GM12891 (cell line): ENCODE results near the gene SERP2.

Experiments
- PAX5 ChIP-seq: IDR thresholded peaks from 2 replicates; pipeline ENCODE4 v1.6.1; 2011; ENCODE audit warnings: low read length, moderate library complexity, mild to moderate bottlenecking; ENCODE audit not compliant: insufficient read depth, severe bottlenecking
- POLR2A ChIP-seq: IDR thresholded peaks from 2 replicates; pipeline ENCODE4 v1.6.1; 2011; ENCODE audit warnings: low read depth, low read length, control low read depth
- POLR2AphosphoS5 ChIP-seq: IDR thresholded peaks from 2 replicates; pipeline ENCODE4 v1.6.1; 2011; ENCODE audit warnings: low read depth, low read length, control low read depth
- POU2F2 ChIP-seq: IDR thresholded peaks from 2 replicates; pipeline ENCODE4 v1.6.1; 2011; ENCODE audit warnings: low read depth, mild to moderate bottlenecking, control low read depth, low read length, moderate library complexity
- SPI1 ChIP-seq: IDR thresholded peaks from 2 replicates; pipeline ENCODE4 v1.6.1; 2011; ENCODE audit warnings: low read depth, low read length, control low read depth
- TAF1 ChIP-seq: IDR thresholded peaks from 2 replicates; pipeline ENCODE4 v1.6.1; 2011; ENCODE audit warnings: low read depth, low read length, control low read depth

DNA sequence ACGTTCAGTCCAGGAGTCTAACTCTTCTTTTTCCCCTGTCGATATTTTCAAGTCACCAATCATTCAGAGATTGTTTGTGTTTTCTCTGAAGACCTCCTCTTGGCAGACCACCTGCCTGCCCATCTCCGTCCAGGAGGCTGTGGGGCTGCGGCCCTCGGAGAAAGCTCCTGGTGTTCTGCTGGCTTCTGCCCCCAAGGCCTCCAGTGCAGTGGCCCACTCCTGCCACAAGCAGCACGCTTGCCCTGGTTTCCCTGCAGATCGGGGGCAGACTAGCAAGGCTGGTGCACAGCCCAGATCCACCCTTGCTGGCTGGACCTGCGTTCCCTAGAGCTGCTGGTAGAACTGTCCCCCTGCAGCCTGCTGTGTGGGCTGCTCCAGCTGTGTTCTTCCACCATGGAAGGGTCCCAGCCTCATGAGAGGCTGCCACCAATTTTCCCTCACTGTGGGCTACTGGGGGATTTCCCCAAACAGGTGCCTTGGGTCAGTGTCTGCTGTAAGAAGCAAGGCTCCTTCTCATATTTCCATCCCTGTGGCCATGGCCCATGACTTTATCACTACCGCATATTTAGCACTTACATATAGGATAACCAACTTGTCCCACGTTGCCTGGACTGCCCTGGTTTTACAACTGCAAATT, 43.6 kb upstream of the SERP2 start:
- TF ChIP-seq POLR2AphosphoS5: no peak
- no peak for TF ChIP-seq POLR2A
- no peak for TF ChIP-seq PAX5
- TF ChIP-seq TAF1: no peak
- TF ChIP-seq POU2F2: no peak
- TF ChIP-seq SPI1: no peak
